ENCODE measurements around the gene EPHA8. TPM values are rescaled to one million over a fixed set of nuclear protein-coding genes. Genes with fewer than 3 reads are reported as not detected.
A peak's percentile ranks its signal among the peaks of the same experiment; 100 is the strongest.

EPHA8 gene
- total RNA-seq, 1 experiment from 2014 or later: 3.8 TPM

DNA sequence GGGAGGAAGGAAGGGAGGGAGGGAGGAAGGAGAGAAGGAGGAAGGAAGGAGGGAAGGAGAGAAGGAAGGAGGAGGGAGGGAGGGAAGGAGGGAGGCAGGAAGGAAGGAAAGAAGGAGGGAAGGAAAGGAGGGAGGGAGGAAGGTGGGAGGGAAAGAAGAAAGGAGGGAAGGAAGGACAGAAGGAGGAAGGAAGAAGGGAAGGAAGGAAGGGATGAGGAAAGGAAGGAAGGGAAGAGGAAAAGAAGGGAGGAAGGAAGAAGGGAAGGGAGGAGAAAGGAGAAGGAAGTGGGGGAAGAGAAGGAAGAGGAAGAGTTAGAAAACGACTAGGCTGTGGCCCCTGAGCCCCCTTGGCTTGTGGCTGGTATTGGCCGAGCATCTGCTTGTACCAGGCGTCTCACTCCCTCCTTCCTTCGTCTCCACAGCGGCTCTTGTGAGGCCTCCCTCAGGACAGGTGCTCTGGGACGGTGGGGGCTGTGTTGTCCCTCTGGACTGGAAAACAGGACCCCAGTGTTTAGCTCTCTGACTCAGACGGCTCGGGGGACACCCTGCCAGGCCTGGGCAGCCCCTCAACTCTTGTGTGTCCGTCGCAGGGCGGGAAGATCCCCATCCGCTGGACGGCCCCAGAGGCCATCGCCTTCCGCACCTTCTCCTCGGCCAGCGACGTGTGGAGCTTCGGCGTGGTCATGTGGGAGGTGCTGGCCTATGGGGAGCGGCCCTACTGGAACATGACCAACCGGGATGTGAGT is 37.0 kb downstream of the EPHA8 start (continued):
- TF ChIP-seq CREB1 (CRISPR knock-in tag; IDR thresholded peaks at IDR 0.05) (no peak), KAT7 (CRISPR knock-in tag; IDR thresholded peaks at IDR 0.05; ENCODE audit: borderline replicate concordance) (no peak), USF2 (CRISPR knock-in tag; IDR thresholded peaks at IDR 0.05) (peak; percentile 86), ZMAT4 (CRISPR knock-in tag; IDR thresholded peaks at IDR 0.05) (no peak), E2F1 (CRISPR knock-in tag; IDR thresholded peaks at IDR 0.05) (no peak), HMGA2 (CRISPR knock-in tag; IDR thresholded peaks at IDR 0.05) (no peak), NFYB (CRISPR knock-in tag; conservative IDR thresholded peaks at IDR 0.05; ENCODE audit: low read depth) (peak; percentile 50; the same call in 1 of the 2 replicates), ZNF138 (CRISPR knock-in tag; conservative IDR thresholded peaks at IDR 0.05) (no peak), ZNF532 (CRISPR knock-in tag; IDR thresholded peaks at IDR 0.05; ENCODE audit: borderline replicate concordance) (no peak), ZBTB21 (CRISPR knock-in tag; IDR thresholded peaks at IDR 0.05; ENCODE audit: borderline replicate concordance) (no peak)

- H3K36me3 Mint-ChIP-seq: no peaks in the 10 kb centered on the region
- no peak overlapping the region for H3K4me3 Mint-ChIP-seq
- ChIA-PET CTCF (interaction anchor here (0.6 kb wide), 1 partner anchor 40 kb away, joined by 3 read pairs; no protein-coding TSS in a partner anchor), POLR2A (interaction anchor here (0.6 kb wide), 1 partner anchor 75 kb away, joined by 3 read pairs; no protein-coding TSS in a partner anchor)
- H3K4me1 Mint-ChIP-seq: no peaks in the 10 kb centered on the region
- no peak for DNase-seq (ENCODE audit: low spot score)
- ATAC-seq: no peak
- no peak overlapping the region for H3K27ac Mint-ChIP-seq
- H3K27me3 Mint-ChIP-seq (ENCODE audit: low read depth): peaks cover 5% of the 10 kb centered on the region; the same call in 1 of the 2 replicates
- no peaks in the 10 kb centered on the region for H3K9me3 Mint-ChIP-seq
- no peak for TF ChIP-seq SMAD4 (CRISPR knock-in tag; IDR thresholded peaks at IDR 0.05)
- 0 out of 2 replicates have a peak, but pooled peaks have one; percentile 5 for TF ChIP-seq USF1 (CRISPR knock-in tag; IDR thresholded peaks at IDR 0.05)
Measured at GRCh38 chr1:22600817-22601605, 37.7 kb downstream of the EPHA8 start.

DNA sequence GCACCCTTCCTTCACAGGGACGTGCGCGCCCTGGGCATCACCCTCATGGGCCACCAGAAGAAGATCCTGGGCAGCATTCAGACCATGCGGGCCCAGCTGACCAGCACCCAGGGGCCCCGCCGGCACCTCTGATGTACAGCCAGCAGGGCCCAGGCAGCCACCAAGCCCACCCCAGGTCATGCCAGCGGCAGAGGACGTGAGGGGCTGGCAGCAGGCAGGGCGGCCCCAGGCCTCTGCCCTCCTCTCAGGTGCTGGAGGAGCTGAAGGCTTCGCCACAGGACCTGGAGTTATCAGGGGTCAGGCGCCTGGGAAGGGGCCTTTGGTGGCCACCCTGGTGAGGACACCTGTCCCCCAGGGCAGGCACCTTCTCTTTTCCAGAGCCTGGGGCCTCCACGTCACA is 38.3 kb downstream of the EPHA8 start:
- Mint-ChIP-seq H3K4me3 (no peak overlapping the region), H3K9me3 (no peaks in the 10 kb centered on the region), H3K4me1 (no peaks in the 10 kb centered on the region), H3K36me3 (no peaks in the 10 kb centered on the region), H3K27me3 (ENCODE audit: low read depth) (peaks cover 10% of the 10 kb centered on the region; the same call in 1 of the 2 replicates), H3K27ac (no peak overlapping the region)
- ChIA-PET POLR2A (no interaction called here), CTCF (no interaction called here)
- DNase-seq (ENCODE audit: low spot score) (no peak), ATAC-seq (no peak)
- TF ChIP-seq, protein P1, sequence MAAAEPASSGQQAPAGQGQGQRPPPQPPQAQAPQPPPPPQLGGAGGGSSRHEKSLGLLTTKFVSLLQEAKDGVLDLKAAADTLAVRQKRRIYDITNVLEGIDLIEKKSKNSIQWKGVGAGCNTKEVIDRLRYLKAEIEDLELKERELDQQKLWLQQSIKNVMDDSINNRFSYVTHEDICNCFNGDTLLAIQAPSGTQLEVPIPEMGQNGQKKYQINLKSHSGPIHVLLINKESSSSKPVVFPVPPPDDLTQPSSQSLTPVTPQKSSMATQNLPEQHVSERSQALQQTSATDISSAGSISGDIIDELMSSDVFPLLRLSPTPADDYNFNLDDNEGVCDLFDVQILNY (CRISPR knock-in tag; IDR thresholded peaks at IDR 0.05): no peak
- TF ChIP-seq, protein P2, sequence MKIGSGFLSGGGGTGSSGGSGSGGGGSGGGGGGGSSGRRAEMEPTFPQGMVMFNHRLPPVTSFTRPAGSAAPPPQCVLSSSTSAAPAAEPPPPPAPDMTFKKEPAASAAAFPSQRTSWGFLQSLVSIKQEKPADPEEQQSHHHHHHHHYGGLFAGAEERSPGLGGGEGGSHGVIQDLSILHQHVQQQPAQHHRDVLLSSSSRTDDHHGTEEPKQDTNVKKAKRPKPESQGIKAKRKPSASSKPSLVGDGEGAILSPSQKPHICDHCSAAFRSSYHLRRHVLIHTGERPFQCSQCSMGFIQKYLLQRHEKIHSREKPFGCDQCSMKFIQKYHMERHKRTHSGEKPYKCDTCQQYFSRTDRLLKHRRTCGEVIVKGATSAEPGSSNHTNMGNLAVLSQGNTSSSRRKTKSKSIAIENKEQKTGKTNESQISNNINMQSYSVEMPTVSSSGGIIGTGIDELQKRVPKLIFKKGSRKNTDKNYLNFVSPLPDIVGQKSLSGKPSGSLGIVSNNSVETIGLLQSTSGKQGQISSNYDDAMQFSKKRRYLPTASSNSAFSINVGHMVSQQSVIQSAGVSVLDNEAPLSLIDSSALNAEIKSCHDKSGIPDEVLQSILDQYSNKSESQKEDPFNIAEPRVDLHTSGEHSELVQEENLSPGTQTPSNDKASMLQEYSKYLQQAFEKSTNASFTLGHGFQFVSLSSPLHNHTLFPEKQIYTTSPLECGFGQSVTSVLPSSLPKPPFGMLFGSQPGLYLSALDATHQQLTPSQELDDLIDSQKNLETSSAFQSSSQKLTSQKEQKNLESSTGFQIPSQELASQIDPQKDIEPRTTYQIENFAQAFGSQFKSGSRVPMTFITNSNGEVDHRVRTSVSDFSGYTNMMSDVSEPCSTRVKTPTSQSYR (CRISPR knock-in tag; IDR thresholded peaks at IDR 0.05): no peak
- TF ChIP-seq E2F4 (CRISPR knock-in tag; IDR thresholded peaks at IDR 0.05; ENCODE audit: borderline replicate concordance, low read depth): no peak
- TF ChIP-seq, protein P3, sequence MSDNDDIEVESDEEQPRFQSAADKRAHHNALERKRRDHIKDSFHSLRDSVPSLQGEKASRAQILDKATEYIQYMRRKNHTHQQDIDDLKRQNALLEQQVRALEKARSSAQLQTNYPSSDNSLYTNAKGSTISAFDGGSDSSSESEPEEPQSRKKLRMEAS (CRISPR knock-in tag; IDR thresholded peaks at IDR 0.05): no peak
- TF ChIP-seq ZNF121 (CRISPR knock-in tag; IDR thresholded peaks at IDR 0.05): no peak
- TF ChIP-seq TP53 (CRISPR knock-in tag; IDR thresholded peaks at IDR 0.05): no peak
